SK-N-SH treated with all-trans-retinoic acid at 6 μM for 48 hours (cell line): ENCODE results near the gene KIAA0753.

Source experiments
- ATAC-seq: fragments of 200-7000 bp; cut with Tn5 transposase; 3 replicates; pipeline ENCODE4 v1.9.1; 2020; ENCODE audit warnings: mild to moderate bottlenecking, moderate library complexity
- ARNTL ChIP-seq: fragments of 450-650 bp; formaldehyde crosslinking; IDR thresholded peaks from 2 replicates; pipeline ENCODE4 v1.5.0; 2020; ENCODE audit warnings: low read depth, mild to moderate bottlenecking, moderate library complexity, borderline replicate concordance
- BACH2 ChIP-seq: fragments of 250-450 bp; sonication (Bioruptor Pico); IDR thresholded peaks from 2 replicates; pipeline ENCODE4 v1.9.0; 2021; ENCODE audit warnings: mild to moderate bottlenecking, borderline replicate concordance
- CSDC2 ChIP-seq: fragments of 250-450 bp; sonication (Bioruptor Pico); IDR thresholded peaks from 2 replicates; pipeline ENCODE4 v1.5.0; 2020; ENCODE audit warnings: mild to moderate bottlenecking, moderate library complexity
- ESRRG ChIP-seq: fragments of 250-450 bp; sonication (Bioruptor Pico); IDR thresholded peaks from 2 replicates; pipeline ENCODE4 v1.6.1; 2021; ENCODE audit warnings: mild to moderate bottlenecking
- GLIS3 ChIP-seq: fragments of 250-450 bp; sonication (Bioruptor Pico); IDR thresholded peaks from 2 replicates; pipeline ENCODE4 v1.5.0; 2020; ENCODE audit warnings: mild to moderate bottlenecking, moderate library complexity
- ISL1 ChIP-seq: fragments of 250-450 bp; sonication (Bioruptor Pico); IDR thresholded peaks from 2 replicates; pipeline ENCODE4 v2.1.2; 2022; ENCODE audit warnings: mild to moderate bottlenecking, moderate library complexity
- OSR1 ChIP-seq: fragments of 250-450 bp; sonication (Bioruptor Pico); IDR thresholded peaks from 2 replicates; pipeline ENCODE4 v1.8.0; 2022; ENCODE audit warnings: moderate library complexity, mild to moderate bottlenecking, inconsistent platforms
- PPARA ChIP-seq: fragments of 250-450 bp; sonication (Bioruptor Pico); IDR thresholded peaks from 2 replicates; pipeline ENCODE4 v1.5.0; 2020; ENCODE audit warnings: mild to moderate bottlenecking, borderline replicate concordance
- RARB ChIP-seq: fragments of 250-450 bp; sonication (Bioruptor Pico); IDR thresholded peaks from 2 replicates; pipeline ENCODE4 v1.8.0; 2021; ENCODE audit warnings: mild to moderate bottlenecking, moderate library complexity
- SNAI2 ChIP-seq: fragments of 250-450 bp; sonication (Bioruptor Pico); IDR thresholded peaks from 2 replicates; pipeline ENCODE4 v1.5.0; 2020; ENCODE audit warnings: mild to moderate bottlenecking, moderate library complexity
- TCF4 ChIP-seq: fragments of 250-450 bp; sonication (Bioruptor Pico); IDR thresholded peaks from 2 replicates; pipeline ENCODE4 v1.8.0; 2021; ENCODE audit warnings: mild to moderate bottlenecking, moderate library complexity, borderline replicate concordance
- TOX ChIP-seq: fragments of 250-450 bp; sonication (Bioruptor Pico); IDR thresholded peaks from 2 replicates; pipeline ENCODE4 v1.8.0; 2021; ENCODE audit warnings: mild to moderate bottlenecking, moderate library complexity, borderline replicate concordance
- ZC3H10 ChIP-seq: fragments of 250-450 bp; sonication (Bioruptor Pico); IDR thresholded peaks from 2 replicates; pipeline ENCODE4 v1.5.1; 2021; ENCODE audit warnings: mild to moderate bottlenecking, moderate library complexity
- ZFP3 ChIP-seq: fragments of 250-450 bp; sonication (Bioruptor Pico); IDR thresholded peaks from 2 replicates; pipeline ENCODE4 v1.5.0; 2020; ENCODE audit warnings: mild to moderate bottlenecking, moderate library complexity
- ZFP30 ChIP-seq: fragments of 450-650 bp; formaldehyde crosslinking; IDR thresholded peaks from 2 replicates; pipeline ENCODE4 v1.5.0; 2022; ENCODE audit warnings: mild to moderate bottlenecking, moderate library complexity
- ZNF565 ChIP-seq: fragments of 450-650 bp; formaldehyde crosslinking; conservative IDR thresholded peaks from 2 replicates; pipeline ENCODE4 v1.5.0; 2020; ENCODE audit warnings: low read depth, mild to moderate bottlenecking, moderate library complexity
- ZNF70 ChIP-seq: fragments of 450-650 bp; formaldehyde crosslinking; IDR thresholded peaks from 2 replicates; pipeline ENCODE4 v1.5.0; 2020; ENCODE audit warnings: mild to moderate bottlenecking, moderate library complexity
- ZNF8 ChIP-seq: fragments of 450-650 bp; formaldehyde crosslinking; IDR thresholded peaks from 2 replicates; pipeline ENCODE4 v1.5.0; 2020; ENCODE audit warnings: mild to moderate bottlenecking, moderate library complexity
- TF ChIP-seq, protein P1 (sequence below): fragments of 250-450 bp; sonication (Bioruptor Pico); IDR thresholded peaks from 2 replicates; pipeline ENCODE4 v1.5.1; 2020; ENCODE audit warnings: low read depth, mild to moderate bottlenecking, moderate library complexity
- TF ChIP-seq, protein P2 (sequence below): fragments of 250-450 bp; sonication (Bioruptor Pico); IDR thresholded peaks from 2 replicates; pipeline ENCODE4 v1.5.1; 2021; ENCODE audit warnings: mild to moderate bottlenecking, moderate library complexity
- TF ChIP-seq, protein P3 (sequence below): fragments of 250-450 bp; sonication (Bioruptor Pico); IDR thresholded peaks from 2 replicates; pipeline ENCODE4 v1.8.0; 2020; ENCODE audit warnings: mild to moderate bottlenecking, moderate library complexity, borderline replicate concordance
- TF ChIP-seq, protein P4 (sequence below): fragments of 250-450 bp; sonication (Bioruptor Pico); IDR thresholded peaks from 2 replicates; pipeline ENCODE4 v1.5.0; 2020; ENCODE audit warnings: mild to moderate bottlenecking, moderate library complexity

Gene KIAA0753

DNA sequence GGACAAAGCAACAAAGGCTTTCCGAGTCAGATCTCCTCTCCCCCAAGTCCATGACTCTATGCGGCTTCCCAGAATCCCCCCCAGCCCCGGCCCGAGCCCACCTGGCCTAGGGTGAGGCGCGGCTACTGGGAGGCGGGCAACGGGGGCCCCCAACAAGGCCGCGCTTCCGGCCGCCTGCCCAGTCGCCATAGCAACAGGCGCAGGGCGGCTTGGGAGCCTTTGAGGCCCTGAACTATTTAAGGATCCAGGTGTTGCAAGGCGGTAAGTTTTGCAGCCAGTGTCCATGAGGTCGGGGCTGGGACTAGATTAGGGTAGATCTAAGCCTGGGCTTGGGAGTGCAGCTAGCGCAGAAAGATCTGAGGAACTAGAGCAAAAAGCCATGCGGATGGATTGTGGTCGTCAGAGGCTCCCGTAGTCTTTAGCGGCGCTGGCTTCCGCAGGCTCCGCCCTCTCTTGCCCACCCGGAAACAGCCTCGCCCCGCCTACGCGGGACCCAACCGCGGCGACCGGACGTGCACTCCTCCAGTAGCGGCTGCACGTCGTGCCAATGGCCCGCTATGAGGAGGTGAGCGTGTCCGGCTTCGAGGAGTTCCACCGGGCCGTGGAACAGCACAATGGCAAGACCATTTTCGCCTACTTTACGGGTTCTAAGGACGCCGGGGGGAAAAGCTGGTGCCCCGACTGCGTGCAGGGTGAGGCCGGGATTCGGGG lies at the start of gene KIAA0753, which contains the start of gene TXNDC17:
TSS of gene KIAA0753 (minus strand) at position 176 of the 711 bp plus-strand sequence. CDS start 5,608 bp downstream, outside the sequence.
TSS of gene TXNDC17 (plus strand) at position 525 of the 711 bp plus-strand sequence. CDS start at position 548, 23 bp downstream.
- peak; percentile 92 for ATAC-seq

DNA sequence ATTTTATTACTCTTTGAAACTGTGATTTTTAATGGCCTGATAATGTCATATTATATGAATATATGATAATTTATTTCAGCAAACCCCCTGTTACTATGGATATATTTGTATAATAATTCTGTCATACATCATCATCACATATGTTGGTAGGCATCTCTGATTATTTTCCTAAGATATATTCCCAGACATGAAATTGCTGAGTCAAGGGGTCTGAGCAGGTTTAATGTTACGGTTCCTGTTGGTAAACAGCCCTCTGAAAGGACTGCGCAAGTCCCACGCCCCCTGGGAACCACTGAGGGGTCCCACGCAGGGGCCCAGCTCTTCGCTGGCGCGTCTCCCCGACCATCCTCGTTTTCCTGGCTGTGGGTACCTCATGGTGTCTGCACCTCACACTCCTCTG lies 48.4 kb upstream of the KIAA0753 start:
- TF ChIP-seq ZFP30 (CRISPR knock-in tag), result no peak
- TF ChIP-seq ESRRG (CRISPR knock-in tag), result no peak
- TF ChIP-seq, protein P1, sequence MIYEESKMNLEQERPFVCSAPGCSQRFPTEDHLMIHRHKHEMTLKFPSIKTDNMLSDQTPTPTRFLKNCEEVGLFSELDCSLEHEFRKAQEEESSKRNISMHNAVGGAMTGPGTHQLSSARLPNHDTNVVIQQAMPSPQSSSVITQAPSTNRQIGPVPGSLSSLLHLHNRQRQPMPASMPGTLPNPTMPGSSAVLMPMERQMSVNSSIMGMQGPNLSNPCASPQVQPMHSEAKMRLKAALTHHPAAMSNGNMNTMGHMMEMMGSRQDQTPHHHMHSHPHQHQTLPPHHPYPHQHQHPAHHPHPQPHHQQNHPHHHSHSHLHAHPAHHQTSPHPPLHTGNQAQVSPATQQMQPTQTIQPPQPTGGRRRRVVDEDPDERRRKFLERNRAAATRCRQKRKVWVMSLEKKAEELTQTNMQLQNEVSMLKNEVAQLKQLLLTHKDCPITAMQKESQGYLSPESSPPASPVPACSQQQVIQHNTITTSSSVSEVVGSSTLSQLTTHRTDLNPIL (CRISPR knock-in tag), result no peak
- no peak for TF ChIP-seq TOX (CRISPR knock-in tag)
- TF ChIP-seq ARNTL (CRISPR knock-in tag), result no peak
- TF ChIP-seq, protein P2, sequence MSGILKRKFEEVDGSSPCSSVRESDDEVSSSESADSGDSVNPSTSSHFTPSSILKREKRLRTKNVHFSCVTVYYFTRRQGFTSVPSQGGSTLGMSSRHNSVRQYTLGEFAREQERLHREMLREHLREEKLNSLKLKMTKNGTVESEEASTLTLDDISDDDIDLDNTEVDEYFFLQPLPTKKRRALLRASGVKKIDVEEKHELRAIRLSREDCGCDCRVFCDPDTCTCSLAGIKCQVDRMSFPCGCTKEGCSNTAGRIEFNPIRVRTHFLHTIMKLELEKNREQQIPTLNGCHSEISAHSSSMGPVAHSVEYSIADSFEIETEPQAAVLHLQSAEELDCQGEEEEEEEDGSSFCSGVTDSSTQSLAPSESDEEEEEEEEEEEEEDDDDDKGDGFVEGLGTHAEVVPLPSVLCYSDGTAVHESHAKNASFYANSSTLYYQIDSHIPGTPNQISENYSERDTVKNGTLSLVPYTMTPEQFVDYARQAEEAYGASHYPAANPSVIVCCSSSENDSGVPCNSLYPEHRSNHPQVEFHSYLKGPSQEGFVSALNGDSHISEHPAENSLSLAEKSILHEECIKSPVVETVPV, result no peak
- no peak for TF ChIP-seq ZFP3 (CRISPR knock-in tag)
- TF ChIP-seq, protein P3, sequence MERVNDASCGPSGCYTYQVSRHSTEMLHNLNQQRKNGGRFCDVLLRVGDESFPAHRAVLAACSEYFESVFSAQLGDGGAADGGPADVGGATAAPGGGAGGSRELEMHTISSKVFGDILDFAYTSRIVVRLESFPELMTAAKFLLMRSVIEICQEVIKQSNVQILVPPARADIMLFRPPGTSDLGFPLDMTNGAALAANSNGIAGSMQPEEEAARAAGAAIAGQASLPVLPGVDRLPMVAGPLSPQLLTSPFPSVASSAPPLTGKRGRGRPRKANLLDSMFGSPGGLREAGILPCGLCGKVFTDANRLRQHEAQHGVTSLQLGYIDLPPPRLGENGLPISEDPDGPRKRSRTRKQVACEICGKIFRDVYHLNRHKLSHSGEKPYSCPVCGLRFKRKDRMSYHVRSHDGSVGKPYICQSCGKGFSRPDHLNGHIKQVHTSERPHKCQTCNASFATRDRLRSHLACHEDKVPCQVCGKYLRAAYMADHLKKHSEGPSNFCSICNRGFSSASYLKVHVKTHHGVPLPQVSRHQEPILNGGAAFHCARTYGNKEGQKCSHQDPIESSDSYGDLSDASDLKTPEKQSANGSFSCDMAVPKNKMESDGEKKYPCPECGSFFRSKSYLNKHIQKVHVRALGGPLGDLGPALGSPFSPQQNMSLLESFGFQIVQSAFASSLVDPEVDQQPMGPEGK, result no peak
- no peak for TF ChIP-seq RARB (CRISPR knock-in tag)
- TF ChIP-seq, protein P4, sequence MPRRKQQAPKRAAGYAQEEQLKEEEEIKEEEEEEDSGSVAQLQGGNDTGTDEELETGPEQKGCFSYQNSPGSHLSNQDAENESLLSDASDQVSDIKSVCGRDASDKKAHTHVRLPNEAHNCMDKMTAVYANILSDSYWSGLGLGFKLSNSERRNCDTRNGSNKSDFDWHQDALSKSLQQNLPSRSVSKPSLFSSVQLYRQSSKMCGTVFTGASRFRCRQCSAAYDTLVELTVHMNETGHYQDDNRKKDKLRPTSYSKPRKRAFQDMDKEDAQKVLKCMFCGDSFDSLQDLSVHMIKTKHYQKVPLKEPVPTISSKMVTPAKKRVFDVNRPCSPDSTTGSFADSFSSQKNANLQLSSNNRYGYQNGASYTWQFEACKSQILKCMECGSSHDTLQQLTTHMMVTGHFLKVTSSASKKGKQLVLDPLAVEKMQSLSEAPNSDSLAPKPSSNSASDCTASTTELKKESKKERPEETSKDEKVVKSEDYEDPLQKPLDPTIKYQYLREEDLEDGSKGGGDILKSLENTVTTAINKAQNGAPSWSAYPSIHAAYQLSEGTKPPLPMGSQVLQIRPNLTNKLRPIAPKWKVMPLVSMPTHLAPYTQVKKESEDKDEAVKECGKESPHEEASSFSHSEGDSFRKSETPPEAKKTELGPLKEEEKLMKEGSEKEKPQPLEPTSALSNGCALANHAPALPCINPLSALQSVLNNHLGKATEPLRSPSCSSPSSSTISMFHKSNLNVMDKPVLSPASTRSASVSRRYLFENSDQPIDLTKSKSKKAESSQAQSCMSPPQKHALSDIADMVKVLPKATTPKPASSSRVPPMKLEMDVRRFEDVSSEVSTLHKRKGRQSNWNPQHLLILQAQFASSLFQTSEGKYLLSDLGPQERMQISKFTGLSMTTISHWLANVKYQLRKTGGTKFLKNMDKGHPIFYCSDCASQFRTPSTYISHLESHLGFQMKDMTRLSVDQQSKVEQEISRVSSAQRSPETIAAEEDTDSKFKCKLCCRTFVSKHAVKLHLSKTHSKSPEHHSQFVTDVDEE (CRISPR knock-in tag), result no peak
- no peak for TF ChIP-seq OSR1
- TF ChIP-seq ZC3H10 (CRISPR knock-in tag), result no peak
- TF ChIP-seq, all 23 proteins: peak for 0
- ATAC-seq, result no peak

More for the DNA sequence above, at the start of gene KIAA0753, which contains the start of gene TXNDC17:
- no peak for TF ChIP-seq OSR1
- TF ChIP-seq ZFP3 (CRISPR knock-in tag), result peak; percentile 53; the same call in 1 of the 2 replicates
- TF ChIP-seq ESRRG (CRISPR knock-in tag), result no peak
- no peak for TF ChIP-seq BACH2 (CRISPR knock-in tag)
- peak; percentile 43; the same call in 1 of the 2 replicates for TF ChIP-seq GLIS3
- TF ChIP-seq ZNF70 (CRISPR knock-in tag), result no peak
- no peak for TF ChIP-seq SNAI2 (CRISPR knock-in tag)
- TF ChIP-seq ARNTL (CRISPR knock-in tag), result no peak
- TF ChIP-seq, protein P1 (CRISPR knock-in tag), result no peak
- TF ChIP-seq ZFP30 (CRISPR knock-in tag), result no peak
- 0 out of 2 replicates have a peak, but pooled peaks have one; percentile 17 for TF ChIP-seq TCF4 (CRISPR knock-in tag)
- TF ChIP-seq PPARA (CRISPR knock-in tag), result no peak
- TF ChIP-seq RARB (CRISPR knock-in tag), result no peak
- TF ChIP-seq, protein P2, result no peak
- no peak for TF ChIP-seq ZNF565 (CRISPR knock-in tag)
- no peak for TF ChIP-seq CSDC2
- no peak for TF ChIP-seq ISL1 (CRISPR knock-in tag)
- no peak for TF ChIP-seq ZNF8 (CRISPR knock-in tag)
- TF ChIP-seq, protein P3, result peak; percentile 18; the same call in 1 of the 2 replicates
